ENCODE data around the gene PPP3CA. TPM values are rescaled to one million over a fixed set of nuclear protein-coding genes. Genes with fewer than 3 reads are reported as not detected.

PPP3CA gene
- total and polyA plus RNA-seq, 2 donors (not counting 1 experiment from before 2014, with no cell fraction given): 66.4 to 79.3 TPM

DNA sequence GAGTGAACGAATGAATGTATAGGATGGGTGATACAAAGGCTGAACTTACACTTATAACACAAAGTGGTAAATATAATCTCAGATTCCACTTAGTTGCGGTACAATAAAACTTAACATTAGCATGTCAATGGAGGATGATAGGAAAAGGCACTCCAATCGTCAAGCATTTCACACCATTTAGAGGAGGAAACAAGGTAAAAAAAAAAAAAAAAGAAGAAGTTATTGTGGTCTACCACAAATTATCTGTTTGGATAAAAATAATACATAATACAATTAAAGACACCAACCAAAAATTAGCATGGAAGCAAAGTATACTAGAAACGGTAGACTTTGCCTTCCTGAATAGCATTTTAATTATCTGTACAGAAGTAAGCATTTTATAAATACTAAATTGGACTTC, 205.5 kb downstream of the PPP3CA start:
- no peak overlapping the region for H3K27ac ChIP-seq (ENCODE audit: insufficient read depth, low read length)
- no peak overlapping the region for H3K9ac ChIP-seq (ENCODE audit: insufficient read depth, low read length)
- H2AFZ ChIP-seq (ENCODE audit: low read length): no peak overlapping the region
- H3K4me1 ChIP-seq (ENCODE audit: control insufficient read depth, extremely low read depth, insufficient read depth, low read length): no peaks in the 10 kb centered on the region
- no peaks in the 10 kb centered on the region for H4K20me1 ChIP-seq (ENCODE audit: control insufficient read depth, extremely low read depth, insufficient read depth, low read length)
- DNase-seq (ENCODE audit: low read depth in 2 of 2): no peak
- H3K27me3 ChIP-seq (ENCODE audit: control insufficient read depth, insufficient read depth, low read length): no peaks in the 10 kb centered on the region
- H3K79me2 ChIP-seq (ENCODE audit: control insufficient read depth, insufficient read depth, low read length): no peaks in the 10 kb centered on the region
- no peak overlapping the region for H3K4me3 ChIP-seq (replicated peaks in 1 of 4; ENCODE audit: control extremely low read depth in 1 of 4, insufficient read depth in 1 of 4, low read depth in 3 of 4, low read length in 4 of 4)
- TF ChIP-seq EZH2 (IDR thresholded peaks at IDR 0.05; ENCODE audit: low read length, missing control alignments): no peak
- TF ChIP-seq, protein P1, sequence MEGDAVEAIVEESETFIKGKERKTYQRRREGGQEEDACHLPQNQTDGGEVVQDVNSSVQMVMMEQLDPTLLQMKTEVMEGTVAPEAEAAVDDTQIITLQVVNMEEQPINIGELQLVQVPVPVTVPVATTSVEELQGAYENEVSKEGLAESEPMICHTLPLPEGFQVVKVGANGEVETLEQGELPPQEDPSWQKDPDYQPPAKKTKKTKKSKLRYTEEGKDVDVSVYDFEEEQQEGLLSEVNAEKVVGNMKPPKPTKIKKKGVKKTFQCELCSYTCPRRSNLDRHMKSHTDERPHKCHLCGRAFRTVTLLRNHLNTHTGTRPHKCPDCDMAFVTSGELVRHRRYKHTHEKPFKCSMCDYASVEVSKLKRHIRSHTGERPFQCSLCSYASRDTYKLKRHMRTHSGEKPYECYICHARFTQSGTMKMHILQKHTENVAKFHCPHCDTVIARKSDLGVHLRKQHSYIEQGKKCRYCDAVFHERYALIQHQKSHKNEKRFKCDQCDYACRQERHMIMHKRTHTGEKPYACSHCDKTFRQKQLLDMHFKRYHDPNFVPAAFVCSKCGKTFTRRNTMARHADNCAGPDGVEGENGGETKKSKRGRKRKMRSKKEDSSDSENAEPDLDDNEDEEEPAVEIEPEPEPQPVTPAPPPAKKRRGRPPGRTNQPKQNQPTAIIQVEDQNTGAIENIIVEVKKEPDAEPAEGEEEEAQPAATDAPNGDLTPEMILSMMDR (conservative IDR thresholded peaks at IDR 0.05 in 1 of 2, IDR thresholded peaks at IDR 0.05 in 1 of 2; ENCODE audit: low read depth in 1 of 2, low read length in 2 of 2): no peak
- H3K36me3 ChIP-seq (ENCODE audit: control insufficient read depth, insufficient read depth, low read length): no peaks in the 10 kb centered on the region
- no peaks in the 10 kb centered on the region for H3K9me3 ChIP-seq (ENCODE audit: control insufficient read depth, insufficient read depth, low read depth, low read length)
- H3K4me2 ChIP-seq (ENCODE audit: extremely low read depth, insufficient read depth, low read length): no peak overlapping the region

DNA sequence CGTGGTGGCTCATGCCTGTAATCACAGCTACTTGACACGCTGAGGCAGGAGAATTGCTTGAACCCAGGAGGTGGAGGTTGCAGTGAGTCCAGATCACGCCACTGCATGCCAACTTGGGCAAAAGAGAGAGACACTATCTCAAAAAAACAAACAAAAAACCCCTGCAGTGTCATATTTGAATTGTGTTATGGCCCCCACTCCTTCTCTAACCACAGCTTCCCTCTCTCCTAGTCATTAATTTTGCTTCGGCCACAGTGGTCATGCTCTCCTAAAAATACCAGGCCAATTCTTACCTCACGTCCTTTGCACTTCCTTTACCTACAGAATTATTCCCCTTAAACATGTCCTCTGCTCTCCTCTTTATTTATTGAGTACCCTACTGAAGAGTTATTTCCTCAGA, 206.1 kb downstream of the PPP3CA start:
- H3K79me2 ChIP-seq (ENCODE audit: control insufficient read depth, insufficient read depth, low read length): no peaks in the 10 kb centered on the region
- no peak overlapping the region for H2AFZ ChIP-seq (ENCODE audit: low read length)
- H3K9me3 ChIP-seq (ENCODE audit: control insufficient read depth, insufficient read depth, low read depth, low read length): no peaks in the 10 kb centered on the region
- H3K27ac ChIP-seq (ENCODE audit: insufficient read depth, low read length): no peak overlapping the region
- H3K4me3 ChIP-seq (replicated peaks in 1 of 4; ENCODE audit: control extremely low read depth in 1 of 4, insufficient read depth in 1 of 4, low read depth in 3 of 4, low read length in 4 of 4): no peak overlapping the region
- no peak overlapping the region for H3K4me2 ChIP-seq (ENCODE audit: extremely low read depth, insufficient read depth, low read length)
- peak in 1 of 2 donors; percentile 17 for DNase-seq (ENCODE audit: low read depth in 2 of 2)
- no peaks in the 10 kb centered on the region for H3K36me3 ChIP-seq (ENCODE audit: control insufficient read depth, insufficient read depth, low read length)
- no peaks in the 10 kb centered on the region for H4K20me1 ChIP-seq (ENCODE audit: control insufficient read depth, extremely low read depth, insufficient read depth, low read length)
- H3K4me1 ChIP-seq (ENCODE audit: control insufficient read depth, extremely low read depth, insufficient read depth, low read length): no peaks in the 10 kb centered on the region
- TF ChIP-seq, protein P1 (conservative IDR thresholded peaks at IDR 0.05 in 1 of 2, IDR thresholded peaks at IDR 0.05 in 1 of 2; ENCODE audit: low read depth in 1 of 2, low read length in 2 of 2): no peak
- TF ChIP-seq EZH2 (IDR thresholded peaks at IDR 0.05; ENCODE audit: low read length, missing control alignments): no peak
- no peaks in the 10 kb centered on the region for H3K27me3 ChIP-seq (ENCODE audit: control insufficient read depth, insufficient read depth, low read length)
- H3K9ac ChIP-seq (ENCODE audit: insufficient read depth, low read length): no peak overlapping the region

DNA sequence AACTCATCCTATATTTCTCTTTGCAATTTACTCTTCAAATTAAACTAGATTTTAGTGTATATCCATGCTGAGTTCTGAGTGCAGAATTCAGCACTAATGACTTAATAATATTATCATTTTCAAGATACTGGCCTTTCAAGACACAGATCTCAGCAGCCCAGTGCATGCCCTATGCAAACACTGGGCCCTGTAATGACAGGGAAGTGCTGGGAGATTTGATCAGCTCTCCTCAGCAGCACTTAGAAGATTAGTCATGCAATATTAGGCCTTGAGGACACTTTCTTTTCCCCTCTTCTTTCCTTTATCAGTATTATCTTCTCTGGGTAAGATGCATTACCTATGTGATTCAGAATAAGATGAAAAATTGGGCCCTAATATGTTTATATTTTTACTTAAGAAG, 207.1 kb downstream of the PPP3CA start:
- Histone ChIP-seq H3K4me2 (ENCODE audit: extremely low read depth, insufficient read depth, low read length) (no peak overlapping the region), H3K79me2 (ENCODE audit: control insufficient read depth, insufficient read depth, low read length) (no peaks in the 10 kb centered on the region), H3K27me3 (ENCODE audit: control insufficient read depth, insufficient read depth, low read length) (no peaks in the 10 kb centered on the region), H3K4me1 (ENCODE audit: control insufficient read depth, extremely low read depth, insufficient read depth, low read length) (no peaks in the 10 kb centered on the region), H3K27ac (ENCODE audit: insufficient read depth, low read length) (no peak overlapping the region), H4K20me1 (ENCODE audit: control insufficient read depth, extremely low read depth, insufficient read depth, low read length) (no peaks in the 10 kb centered on the region), H3K36me3 (ENCODE audit: control insufficient read depth, insufficient read depth, low read length) (no peaks in the 10 kb centered on the region), H3K4me3 (replicated peaks in 1 of 4; ENCODE audit: control extremely low read depth in 1 of 4, insufficient read depth in 1 of 4, low read depth in 3 of 4, low read length in 4 of 4) (no peak overlapping the region), H3K9me3 (ENCODE audit: control insufficient read depth, insufficient read depth, low read depth, low read length) (no peaks in the 10 kb centered on the region), H2AFZ (ENCODE audit: low read length) (no peak overlapping the region), H3K9ac (ENCODE audit: insufficient read depth, low read length) (no peak overlapping the region)
- TF ChIP-seq, protein P1 (conservative IDR thresholded peaks at IDR 0.05 in 1 of 2, IDR thresholded peaks at IDR 0.05 in 1 of 2; ENCODE audit: low read depth in 1 of 2, low read length in 2 of 2): no peak
- TF ChIP-seq EZH2 (IDR thresholded peaks at IDR 0.05; ENCODE audit: low read length, missing control alignments): no peak
- no peak for DNase-seq (ENCODE audit: low read depth in 2 of 2)
